Measurements from ENCODE around the gene WWOX. TPM values are rescaled to one million over a fixed set of nuclear protein-coding genes. Genes with fewer than 3 reads are reported as not detected.

Gene WWOX
- total and polyA plus RNA-seq, 2 donors (not counting 3 experiments of a cell fraction or from before 2014, with no cell fraction given) = 6.2 to 12.5 TPM

GRCh38 chr16:78969721-78970120 is 870.3 kb downstream of the WWOX start:
- CTCF ChIA-PET = no interaction called here
- no peak overlapping the region for H3K9ac ChIP-seq (replicated peaks; ENCODE audit: extremely low read depth, insufficient read depth, low read length)
- DNase-seq (ENCODE audit: low read depth, low spot score) = no peak
- H2AFZ ChIP-seq (ENCODE audit: low read depth, low read length) = no peak overlapping the region
- no peak for FAIRE-seq
- dilution Hi-C loops (cut with MboI; ENCODE audit: extremely low pct_ligation_motif_present, low sequenced_read_pairs) (no loop called here), intact Hi-C loops (cut with micrococcal nuclease) (no loop called here)
- POLR2A ChIA-PET = no interaction called here
- H4K20me1 ChIP-seq (replicated peaks; ENCODE audit: control insufficient read depth, extremely low read depth, insufficient read depth, low read length) = no peaks in the 10 kb centered on the region
- TF ChIP-seq MAX (IDR thresholded peaks at IDR 0.05; ENCODE audit: insufficient read depth, insufficient read length) (no peak), JUN (IDR thresholded peaks at IDR 0.05; ENCODE audit: borderline replicate concordance, insufficient read depth, insufficient read length, low read depth) (no peak), POLR2A (IDR thresholded peaks at IDR 0.05; ENCODE audit: low read depth, low read length) (no peak), CTCF (IDR thresholded peaks at IDR 0.05; ENCODE audit: extremely low read depth in 1 of 2, insufficient read depth in 1 of 2, low read depth in 1 of 2, low read length in 2 of 2) (no peak), GATA2 (IDR thresholded peaks at IDR 0.05; ENCODE audit: insufficient read depth, insufficient read length, low read depth, low read length) (no peak), FOS (IDR thresholded peaks at IDR 0.05; ENCODE audit: borderline replicate concordance, insufficient read depth, low read length) (no peak), MYC (IDR thresholded peaks at IDR 0.05; ENCODE audit: low read depth, low read length) (no peak), POLR2AphosphoS5 (IDR thresholded peaks at IDR 0.05; ENCODE audit: insufficient read depth, low read depth, low read length) (no peak), EZH2 (IDR thresholded peaks at IDR 0.05; ENCODE audit: borderline replicate concordance, low read depth, low read length, severe bottlenecking) (no peak)
- no peak overlapping the region for H3K4me3 ChIP-seq (replicated peaks in 1 of 3; ENCODE audit: insufficient read depth in 1 of 3, low read depth in 1 of 3, low read length in 3 of 3)
- H3K4me2 ChIP-seq (ENCODE audit: insufficient read depth, low read length) = no peak overlapping the region
- H3K9me1 ChIP-seq (replicated peaks; ENCODE audit: control insufficient read depth, extremely low read depth, insufficient read depth, low read length) = no peaks in the 10 kb centered on the region
- H3K36me3 ChIP-seq (ENCODE audit: control insufficient read depth in 2 of 2, extremely low read depth in 1 of 2, insufficient read depth in 2 of 2, low read length in 2 of 2) = no peaks in the 10 kb centered on the region
- H3K27me3 ChIP-seq (ENCODE audit: control insufficient read depth in 2 of 2, insufficient read depth in 2 of 2, low read length in 2 of 2) = no peaks in the 10 kb centered on the region
- H3K79me2 ChIP-seq (ENCODE audit: control insufficient read depth, insufficient read depth, low read length) = no peaks in the 10 kb centered on the region
- peaks cover 2% of the 10 kb centered on the region for H3K9me3 ChIP-seq (replicated peaks; ENCODE audit: control insufficient read depth, insufficient read depth, low read length)
- no TSS peak for BruUV-seq (replicated peaks)
- no peak overlapping the region for H3K27ac ChIP-seq (ENCODE audit: insufficient read depth, low read depth, low read length)
- no peaks in the 10 kb centered on the region for H3K4me1 ChIP-seq (ENCODE audit: control insufficient read depth, extremely low read depth, insufficient read depth, low read length)
